NCI-H128 (cell line): ENCODE data around the gene SHF.
"Not testable (repeated sequence)": the region's sequence is repeated elsewhere in the genome, so short reads cannot be mapped to it uniquely, and the experiment has no call there.

Source experiments
- DNase-seq: peaks from one replicate; lab custom pipeline; 2025; ENCODE audit not compliant: unreplicated experiment; lab: John Stamatoyannopoulos, UW

Gene SHF

GRCh38 chr15:45187894-45188830 is at the start of gene SHF:
Gene SHF (minus strand): TSS chr15:45187966. CDS start chr15:45187951, 15 bp downstream.
- peak; percentile 59 for DNase-seq

- DNase-seq, result not testable (repeated sequence)
Measured at GRCh38 chr15:45236806-45237205, 49.0 kb upstream of the SHF start.

GRCh38 chr15:45234562-45235235 is 46.9 kb upstream of the SHF start:
- DNase-seq, result no peak

- no peak for DNase-seq
Measured at GRCh38 chr15:45231864-45232562, 44.2 kb upstream of the SHF start.

- DNase-seq, result no peak
Measured at GRCh38 chr15:45231132-45231531, 43.4 kb upstream of the SHF start.

GRCh38 chr15:45230245-45230965 is 42.6 kb upstream of the SHF start:
- DNase-seq, result no peak

GRCh38 chr15:45228931-45229330 is 41.2 kb upstream of the SHF start:
- no peak for DNase-seq

- no peak for DNase-seq
Measured at GRCh38 chr15:45225506-45226273, 37.9 kb upstream of the SHF start.

- no peak for DNase-seq
Measured at GRCh38 chr15:45224621-45225217, 37.0 kb upstream of the SHF start.

- no peak for DNase-seq
Measured at GRCh38 chr15:45221967-45222366, 34.2 kb upstream of the SHF start.

- no peak for DNase-seq
Measured at GRCh38 chr15:45221053-45221599, 33.4 kb upstream of the SHF start.

GRCh38 chr15:45212493-45212892 is 24.7 kb upstream of the SHF start:
- DNase-seq, result no peak

GRCh38 chr15:45205192-45205591 is 17.4 kb upstream of the SHF start:
- DNase-seq, result no peak

- no peak for DNase-seq
Measured at GRCh38 chr15:45203182-45203581, 15.4 kb upstream of the SHF start.

GRCh38 chr15:45201869-45202268 is 14.1 kb upstream of the SHF start:
- no peak for DNase-seq

- no peak for DNase-seq
Measured at GRCh38 chr15:45201557-45201859, 13.7 kb upstream of the SHF start.

GRCh38 chr15:45200799-45201556 is 13.2 kb upstream of the SHF start:
- DNase-seq, result no peak

GRCh38 chr15:45200001-45200798 is 12.4 kb upstream of the SHF start:
- DNase-seq, result no peak
